OCI-LY1 (cell line): ENCODE data around the gene STARD9.

ENCODE experiments used
- H2AFZ ChIP-seq: fragments of 200-600 bp; sonication (generic), shearing (Covaris generic); 2 replicates; pipeline ENCODE4 v1.6.0; 2014; ENCODE audit warnings: antibody characterized with exemption, mild to moderate bottlenecking, low read length
- H3F3A ChIP-seq: fragments of 200-600 bp; sonication (generic), shearing (Covaris generic); 2 replicates; pipeline ENCODE4 v1.6.0; 2014; ENCODE audit warnings: mild to moderate bottlenecking, antibody characterized with exemption, low read length, moderate library complexity; ENCODE audit not compliant: insufficient read depth
- H3K27ac ChIP-seq: fragments of 200-600 bp; sonication (generic); 2 replicates; pipeline ENCODE4 v1.5.1; 2014; ENCODE audit warnings: low read length, mixed run types, mild to moderate bottlenecking, low read depth; ENCODE audit not compliant: poor library complexity, severe bottlenecking
- H3K27me3 ChIP-seq: fragments of 200-600 bp; sonication (generic); 2 replicates; pipeline ENCODE4 v1.6.0; 2014; ENCODE audit warnings: antibody characterized with exemption, mild to moderate bottlenecking, low read length, moderate library complexity; ENCODE audit not compliant: insufficient read depth
- H3K36me3 ChIP-seq: fragments of 200-600 bp; sonication (generic); 2 replicates; pipeline ENCODE4 v1.6.1; 2014; ENCODE audit warnings: mild to moderate bottlenecking, antibody characterized with exemption, low read length, moderate library complexity, mixed read lengths; ENCODE audit not compliant: insufficient read depth
- H3K4me1 ChIP-seq: fragments of 200-600 bp; sonication (generic); 2 replicates; pipeline ENCODE4 v1.5.1; 2014; ENCODE audit warnings: mild to moderate bottlenecking, low read length, moderate library complexity; ENCODE audit not compliant: insufficient read depth, severe bottlenecking
- H3K4me2 ChIP-seq: fragments of 200-600 bp; sonication (generic), shearing (Covaris generic); 2 replicates; pipeline ENCODE4 v1.6.1; 2014; ENCODE audit warnings: low read length
- H3K4me3 ChIP-seq: fragments of 200-600 bp; sonication (generic); 2 replicates; pipeline ENCODE4 v1.5.1; 2014; ENCODE audit warnings: low read length, low read depth, mild to moderate bottlenecking, mixed read lengths; ENCODE audit not compliant: poor library complexity, severe bottlenecking
- H3K79me2 ChIP-seq: fragments of 200-600 bp; shearing (Covaris generic); 2 replicates; pipeline ENCODE4 v1.6.1; 2016; ENCODE audit warnings: mixed run types, low read length, mixed read lengths; ENCODE audit not compliant: insufficient read depth
- H3K9ac ChIP-seq: fragments of 200-600 bp; sonication (generic), shearing (Covaris generic); 2 replicates; pipeline ENCODE4 v1.6.1; 2014; ENCODE audit warnings: mild to moderate bottlenecking, low read length, mixed read lengths
- H3K9me2 ChIP-seq: fragments of 200-600 bp; sonication (generic), shearing (Covaris generic); 2 replicates; pipeline ENCODE4 v1.6.1; 2014; ENCODE audit warnings: low read depth, mild to moderate bottlenecking, low read length, mixed read lengths
- H3K9me3 ChIP-seq: fragments of 200-600 bp; shearing (Covaris generic); 2 replicates; pipeline ENCODE4 v1.6.1; 2014; ENCODE audit warnings: low read length, mixed read lengths
- H4K20me1 ChIP-seq: fragments of 200-600 bp; sonication (generic), shearing (Covaris generic); 2 replicates; pipeline ENCODE4 v1.6.0; 2016; ENCODE audit warnings: mild to moderate bottlenecking, low read length; ENCODE audit not compliant: insufficient read depth
- EZH2 ChIP-seq: fragments of 200-600 bp; sonication (generic), shearing (Covaris generic); IDR thresholded peaks from 2 replicates; pipeline ENCODE4 v1.8.0; 2017; ENCODE audit warnings: borderline replicate concordance, mixed run types, mild to moderate bottlenecking, antibody characterized with exemption, low read length, moderate library complexity, mixed read lengths
- TF ChIP-seq, protein P1 (sequence below): fragments of 200-600 bp; sonication (generic), shearing (Covaris generic); IDR thresholded peaks from 2 replicates; pipeline ENCODE4 v1.5.1; 2017; ENCODE audit warnings: mild to moderate bottlenecking, antibody characterized with exemption, low read length, moderate library complexity, mixed read lengths

Gene STARD9

DNA sequence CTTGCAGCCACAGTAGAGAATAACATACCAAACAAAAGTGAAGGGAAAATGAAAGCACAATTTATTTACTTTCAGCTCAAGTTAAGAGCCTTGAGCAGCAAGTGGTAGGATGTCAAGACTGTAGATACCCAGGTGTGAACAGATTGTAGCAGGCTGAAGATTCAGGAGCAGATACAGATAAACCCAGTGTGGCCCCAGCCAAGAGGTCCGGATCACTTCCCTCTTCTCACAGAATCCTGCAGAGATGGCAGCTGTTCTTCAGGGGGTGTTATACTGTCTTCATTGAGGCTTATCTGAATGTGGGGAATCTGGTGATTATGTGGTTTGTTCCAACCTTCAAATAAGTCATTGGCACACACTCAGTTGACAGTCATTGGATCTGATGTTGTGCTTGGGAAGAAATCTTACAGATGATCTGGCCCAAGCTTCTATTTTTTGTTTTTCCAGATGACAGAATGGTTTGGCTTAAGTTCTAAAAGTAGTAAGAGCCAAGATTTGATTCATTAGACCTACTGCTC is 2.2 kb downstream of the STARD9 start:
- peak overlapping the region; percentile 31 for H3K4me2 ChIP-seq
- no peak overlapping the region for H3K4me3 ChIP-seq
- no peaks in the 10 kb centered on the region for H3K79me2 ChIP-seq

DNA sequence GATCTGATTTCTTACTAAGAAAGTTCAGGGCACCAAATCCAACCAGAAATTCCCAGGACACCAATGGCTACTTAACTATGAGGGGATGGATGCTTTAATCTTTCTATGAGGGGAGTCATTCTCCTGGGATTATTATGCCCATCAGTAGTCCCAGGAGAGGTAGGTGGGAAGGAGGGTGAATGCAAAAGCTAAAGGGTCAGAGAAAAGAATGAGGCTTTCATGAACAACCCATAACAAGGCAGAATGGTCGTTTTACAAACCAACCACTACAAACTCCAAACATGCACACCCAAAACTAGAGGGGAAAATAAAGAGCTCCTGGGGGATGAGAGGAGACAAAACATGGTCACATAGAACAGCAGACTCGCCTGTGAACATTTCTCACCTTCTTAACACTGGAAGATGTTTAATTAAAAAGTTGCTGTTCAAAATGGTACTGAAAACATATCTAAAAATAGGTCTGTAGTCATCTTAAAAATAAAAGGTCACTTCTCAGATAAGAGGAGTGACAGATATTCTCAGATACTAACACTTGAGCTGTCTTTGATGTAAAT is 3.7 kb downstream of the STARD9 start:
- Histone ChIP-seq H2AFZ (no peak overlapping the region), H3K4me1 (peaks cover 70% of the 10 kb centered on the region), H3F3A (no peaks in the 10 kb centered on the region), H3K27ac (no peak overlapping the region), H3K9me2 (no peaks in the 10 kb centered on the region), H3K4me2 (no peak overlapping the region), H3K9ac (no peak overlapping the region), H3K9me3 (no peaks in the 10 kb centered on the region), H3K79me2 (no peaks in the 10 kb centered on the region), H3K36me3 (no peaks in the 10 kb centered on the region), H3K4me3 (no peak overlapping the region), H3K27me3 (no peaks in the 10 kb centered on the region), H4K20me1 (no peaks in the 10 kb centered on the region)
- TF ChIP-seq, protein P1, sequence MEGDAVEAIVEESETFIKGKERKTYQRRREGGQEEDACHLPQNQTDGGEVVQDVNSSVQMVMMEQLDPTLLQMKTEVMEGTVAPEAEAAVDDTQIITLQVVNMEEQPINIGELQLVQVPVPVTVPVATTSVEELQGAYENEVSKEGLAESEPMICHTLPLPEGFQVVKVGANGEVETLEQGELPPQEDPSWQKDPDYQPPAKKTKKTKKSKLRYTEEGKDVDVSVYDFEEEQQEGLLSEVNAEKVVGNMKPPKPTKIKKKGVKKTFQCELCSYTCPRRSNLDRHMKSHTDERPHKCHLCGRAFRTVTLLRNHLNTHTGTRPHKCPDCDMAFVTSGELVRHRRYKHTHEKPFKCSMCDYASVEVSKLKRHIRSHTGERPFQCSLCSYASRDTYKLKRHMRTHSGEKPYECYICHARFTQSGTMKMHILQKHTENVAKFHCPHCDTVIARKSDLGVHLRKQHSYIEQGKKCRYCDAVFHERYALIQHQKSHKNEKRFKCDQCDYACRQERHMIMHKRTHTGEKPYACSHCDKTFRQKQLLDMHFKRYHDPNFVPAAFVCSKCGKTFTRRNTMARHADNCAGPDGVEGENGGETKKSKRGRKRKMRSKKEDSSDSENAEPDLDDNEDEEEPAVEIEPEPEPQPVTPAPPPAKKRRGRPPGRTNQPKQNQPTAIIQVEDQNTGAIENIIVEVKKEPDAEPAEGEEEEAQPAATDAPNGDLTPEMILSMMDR, result no peak
- no peak for TF ChIP-seq EZH2

More for the DNA sequence above, 2.2 kb downstream of the STARD9 start:
- H3F3A ChIP-seq, result no peaks in the 10 kb centered on the region
- no peak overlapping the region for H2AFZ ChIP-seq
- TF ChIP-seq, protein P1, result no peak
- no peaks in the 10 kb centered on the region for H3K9me3 ChIP-seq
- no peak overlapping the region for H3K27ac ChIP-seq
- no peaks in the 10 kb centered on the region for H3K27me3 ChIP-seq
- no peaks in the 10 kb centered on the region for H3K9me2 ChIP-seq
- H3K4me1 ChIP-seq, result peaks cover 55% of the 10 kb centered on the region
- H3K36me3 ChIP-seq, result no peaks in the 10 kb centered on the region
- H3K9ac ChIP-seq, result no peak overlapping the region
- H4K20me1 ChIP-seq, result no peaks in the 10 kb centered on the region

DNA sequence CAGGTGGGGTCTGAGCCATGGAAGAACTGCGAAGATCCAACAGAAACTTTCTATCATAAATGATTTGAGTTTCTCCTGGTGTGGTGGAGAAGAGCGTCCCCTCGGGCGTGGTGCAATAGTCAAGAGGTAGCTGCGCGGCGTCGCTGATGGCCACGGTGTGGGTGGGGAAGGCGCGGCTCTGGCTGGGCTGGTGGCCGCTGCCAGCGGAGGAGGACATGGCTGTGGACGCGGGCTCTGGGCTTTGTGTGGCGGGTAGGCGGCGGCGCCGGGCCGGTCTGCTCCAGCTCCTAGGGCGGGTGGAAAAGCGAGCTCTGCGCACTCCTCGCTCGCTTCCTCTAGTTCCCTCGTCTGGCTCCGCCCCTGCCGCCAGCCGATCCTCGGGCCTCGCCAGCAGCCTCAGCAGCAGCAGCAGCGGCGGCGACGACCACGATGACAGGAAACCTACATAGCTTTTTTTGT is 5.9 kb downstream of the STARD9 start:
- Histone ChIP-seq H2AFZ (no peak overlapping the region), H3K4me3 (peak overlapping the region; percentile 68), H3K27me3 (no peaks in the 10 kb centered on the region), H3K27ac (peak overlapping the region; percentile 16), H3K9ac (peak overlapping the region; percentile 66), H3K9me3 (no peaks in the 10 kb centered on the region), H3K36me3 (peaks cover 7% of the 10 kb centered on the region; the same call in 1 of the 2 replicates), H3F3A (no peaks in the 10 kb centered on the region), H3K9me2 (no peaks in the 10 kb centered on the region), H3K4me2 (peak overlapping the region; percentile 81), H3K4me1 (peaks cover 61% of the 10 kb centered on the region), H4K20me1 (no peaks in the 10 kb centered on the region), H3K79me2 (no peaks in the 10 kb centered on the region)
- TF ChIP-seq EZH2, result no peak
